ENCODE measurements around the gene SFTA2.
"Not testable (repeated sequence)": the region's sequence is repeated elsewhere in the genome, so short reads cannot be mapped to it uniquely, and the experiment has no call there.

SFTA2 gene

GRCh38 chr6:30931969-30932645 is at the start of gene SFTA2:
SFTA2 (minus strand) TSS chr6:30932170; CDS start chr6:30932096, 74 bp downstream.
- no peak for DNase-seq (ENCODE audit: low spot score)

- no peak for DNase-seq (ENCODE audit: low spot score)
Observed at GRCh38 chr6:30979690-30980089, 47.7 kb upstream of the SFTA2 start.

GRCh38 chr6:30979141-30979540 is 47.2 kb upstream of the SFTA2 start:
- DNase-seq (ENCODE audit: low spot score) = no peak

- no peak for DNase-seq (ENCODE audit: low spot score)
Observed at GRCh38 chr6:30974490-30975252, 42.7 kb upstream of the SFTA2 start.

GRCh38 chr6:30972816-30973215 is 40.8 kb upstream of the SFTA2 start:
- DNase-seq (ENCODE audit: low spot score) = no peak

- DNase-seq (ENCODE audit: low spot score) = no peak
Observed at GRCh38 chr6:30970946-30971345, 39.0 kb upstream of the SFTA2 start.

- DNase-seq (ENCODE audit: low spot score) = not testable (repeated sequence)
Observed at GRCh38 chr6:30969171-30969570, 37.2 kb upstream of the SFTA2 start.

- DNase-seq (ENCODE audit: low spot score) = no peak
Observed at GRCh38 chr6:30966154-30966553, 34.2 kb upstream of the SFTA2 start.

- no peak for DNase-seq (ENCODE audit: low spot score)
Observed at GRCh38 chr6:30965140-30965601, 33.2 kb upstream of the SFTA2 start.

- DNase-seq (ENCODE audit: low spot score) = peak; percentile 19
Observed at GRCh38 chr6:30964075-30964474, 32.1 kb upstream of the SFTA2 start.

- DNase-seq (ENCODE audit: low spot score) = no peak
Observed at GRCh38 chr6:30963641-30964040, 31.7 kb upstream of the SFTA2 start.

- DNase-seq (ENCODE audit: low spot score) = no peak
Observed at GRCh38 chr6:30962716-30963115, 30.7 kb upstream of the SFTA2 start.

GRCh38 chr6:30960907-30961673 is 29.1 kb upstream of the SFTA2 start:
- no peak for DNase-seq (ENCODE audit: low spot score)

- DNase-seq (ENCODE audit: low spot score) = no peak
Observed at GRCh38 chr6:30957716-30958115, 25.7 kb upstream of the SFTA2 start.

- DNase-seq (ENCODE audit: low spot score) = peak; percentile 39
Observed at GRCh38 chr6:30955367-30956042, 23.5 kb upstream of the SFTA2 start.

GRCh38 chr6:30954631-30955366 is 22.8 kb upstream of the SFTA2 start:
- no peak for DNase-seq (ENCODE audit: low spot score)

- DNase-seq (ENCODE audit: low spot score) = no peak
Observed at GRCh38 chr6:30951907-30952469, 20.0 kb upstream of the SFTA2 start.

- DNase-seq (ENCODE audit: low spot score) = no peak
Observed at GRCh38 chr6:30948811-30949210, 16.8 kb upstream of the SFTA2 start.

- no peak for DNase-seq (ENCODE audit: low spot score)
Observed at GRCh38 chr6:30947231-30947630, 15.3 kb upstream of the SFTA2 start.

- DNase-seq (ENCODE audit: low spot score) = no peak
Observed at GRCh38 chr6:30945281-30945680, 13.3 kb upstream of the SFTA2 start.

GRCh38 chr6:30944051-30944450 is 12.1 kb upstream of the SFTA2 start:
- DNase-seq (ENCODE audit: low spot score) = no peak

Measured in activated CD4-positive, alpha-beta T cell treated with anti-CD3 and anti-CD28 coated beads, Interleukin-2, Interleukin-4, amounts not matched to agents 100 ng/mL and 50 ng/mL, durations not matched to agents 16 hours and 8 hours (primary cell).